ENCODE data around the gene BCAR3.

DNA sequence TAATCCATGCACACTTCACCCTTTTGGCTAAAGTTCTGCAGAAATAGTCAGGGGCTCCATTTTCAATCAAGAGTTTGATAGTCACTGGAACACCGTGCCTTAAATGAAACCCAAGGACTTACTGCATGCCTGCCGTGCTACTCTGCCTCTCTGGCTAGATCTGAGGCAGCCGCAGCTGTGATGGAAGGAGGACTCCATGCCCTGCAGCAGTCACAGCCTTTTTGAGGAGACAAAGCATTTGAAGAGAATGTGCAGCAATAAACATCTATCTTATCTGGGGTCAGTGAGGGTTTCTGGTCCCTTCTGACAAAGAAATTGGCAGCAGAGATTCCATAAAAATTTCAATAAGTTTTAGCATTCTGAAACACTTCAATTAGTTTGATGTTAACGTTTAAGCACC, 78.0 kb downstream of the BCAR3 start:
- TF ChIP-seq RAD21 (conservative IDR thresholded peaks at IDR 0.05 in 1 of 2, IDR thresholded peaks at IDR 0.05 in 1 of 2) (no peak), KDM5A (IDR thresholded peaks at IDR 0.05) (no peak), POLR2A (IDR thresholded peaks at IDR 0.05; ENCODE audit: low read length) (no peak), RCOR1 (IDR thresholded peaks at IDR 0.05; ENCODE audit: low read depth, low read length) (no peak), HDAC2 (IDR thresholded peaks at IDR 0.05) (no peak), RNF2 (IDR thresholded peaks at IDR 0.05; ENCODE audit: borderline replicate concordance, low read depth) (no peak), EP300 (IDR thresholded peaks at IDR 0.05) (no peak), SMC3 (IDR thresholded peaks at IDR 0.05) (no peak)
- TF ChIP-seq, protein P1, sequence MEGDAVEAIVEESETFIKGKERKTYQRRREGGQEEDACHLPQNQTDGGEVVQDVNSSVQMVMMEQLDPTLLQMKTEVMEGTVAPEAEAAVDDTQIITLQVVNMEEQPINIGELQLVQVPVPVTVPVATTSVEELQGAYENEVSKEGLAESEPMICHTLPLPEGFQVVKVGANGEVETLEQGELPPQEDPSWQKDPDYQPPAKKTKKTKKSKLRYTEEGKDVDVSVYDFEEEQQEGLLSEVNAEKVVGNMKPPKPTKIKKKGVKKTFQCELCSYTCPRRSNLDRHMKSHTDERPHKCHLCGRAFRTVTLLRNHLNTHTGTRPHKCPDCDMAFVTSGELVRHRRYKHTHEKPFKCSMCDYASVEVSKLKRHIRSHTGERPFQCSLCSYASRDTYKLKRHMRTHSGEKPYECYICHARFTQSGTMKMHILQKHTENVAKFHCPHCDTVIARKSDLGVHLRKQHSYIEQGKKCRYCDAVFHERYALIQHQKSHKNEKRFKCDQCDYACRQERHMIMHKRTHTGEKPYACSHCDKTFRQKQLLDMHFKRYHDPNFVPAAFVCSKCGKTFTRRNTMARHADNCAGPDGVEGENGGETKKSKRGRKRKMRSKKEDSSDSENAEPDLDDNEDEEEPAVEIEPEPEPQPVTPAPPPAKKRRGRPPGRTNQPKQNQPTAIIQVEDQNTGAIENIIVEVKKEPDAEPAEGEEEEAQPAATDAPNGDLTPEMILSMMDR (IDR thresholded peaks at IDR 0.05) = no peak
- TF ChIP-seq, protein P2, sequence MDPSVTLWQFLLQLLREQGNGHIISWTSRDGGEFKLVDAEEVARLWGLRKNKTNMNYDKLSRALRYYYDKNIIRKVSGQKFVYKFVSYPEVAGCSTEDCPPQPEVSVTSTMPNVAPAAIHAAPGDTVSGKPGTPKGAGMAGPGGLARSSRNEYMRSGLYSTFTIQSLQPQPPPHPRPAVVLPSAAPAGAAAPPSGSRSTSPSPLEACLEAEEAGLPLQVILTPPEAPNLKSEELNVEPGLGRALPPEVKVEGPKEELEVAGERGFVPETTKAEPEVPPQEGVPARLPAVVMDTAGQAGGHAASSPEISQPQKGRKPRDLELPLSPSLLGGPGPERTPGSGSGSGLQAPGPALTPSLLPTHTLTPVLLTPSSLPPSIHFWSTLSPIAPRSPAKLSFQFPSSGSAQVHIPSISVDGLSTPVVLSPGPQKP (IDR thresholded peaks at IDR 0.05; ENCODE audit: low read depth, low read length) = no peak

Data from A549 (cell line).